HG03378 (cell line): ENCODE data around the gene PIEZO2.
A peak's percentile ranks its signal among the peaks of the same experiment; 100 is the strongest.

Source experiments
- ATAC-seq: cut with Tn5 transposase; IDR thresholded peaks from one replicate; pipeline ENCODE4 v1.9.1; 2021; ENCODE audit warnings: mild to moderate bottlenecking, moderate library complexity; ENCODE audit not compliant: unreplicated experiment

Gene PIEZO2

GRCh38 chr18:10995550-10995949 lies 153.8 kb downstream of the PIEZO2 start:
- no peak for ATAC-seq

DNA sequence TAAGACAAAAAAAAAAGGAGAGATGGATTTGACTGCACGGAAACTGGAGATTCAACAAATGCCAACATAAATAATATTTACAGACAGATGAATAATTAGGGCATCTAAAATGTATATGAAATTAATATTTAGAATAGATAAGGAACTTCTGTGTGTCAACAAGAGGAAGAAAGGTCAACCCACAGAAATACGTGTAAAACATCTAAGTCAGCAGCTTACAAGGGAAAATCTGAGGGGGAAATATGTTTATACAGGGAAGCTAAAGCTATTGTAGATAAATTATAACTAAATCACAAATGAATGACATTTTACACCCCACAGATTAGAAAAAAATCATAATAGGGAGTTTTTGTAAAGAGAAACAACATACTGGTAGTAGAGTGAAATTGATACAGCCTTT lies 159.9 kb downstream of the PIEZO2 start:
- no peak for ATAC-seq

GRCh38 chr18:10985689-10986088 lies 163.7 kb downstream of the PIEZO2 start:
- no peak for ATAC-seq

DNA sequence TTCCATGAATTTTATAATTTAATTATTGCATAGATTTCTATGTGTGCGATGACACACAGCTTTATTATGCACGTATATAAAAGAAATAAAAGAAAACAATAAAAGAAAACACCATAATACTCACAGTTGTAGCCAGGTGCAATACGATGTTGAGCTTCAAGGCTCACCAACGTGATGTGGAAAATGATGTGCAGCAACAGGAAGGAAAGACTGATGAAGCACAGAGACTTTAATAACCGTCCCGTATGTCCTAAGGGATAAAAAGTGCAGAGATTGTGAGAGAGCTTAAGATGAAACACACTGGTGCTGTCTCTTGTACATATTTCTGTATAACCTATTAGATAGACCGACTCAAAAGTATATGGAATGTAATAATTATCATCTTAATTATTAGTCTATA lies 170.0 kb downstream of the PIEZO2 start:
- ATAC-seq = no peak

GRCh38 chr18:10977042-10977441 lies 172.3 kb downstream of the PIEZO2 start:
- ATAC-seq = no peak

- ATAC-seq = no peak
These were observed 175.7 kb downstream of the PIEZO2 start for GRCh38 chr18:10973567-10974203.

- ATAC-seq = no peak
These were observed 177.7 kb downstream of the PIEZO2 start for GRCh38 chr18:10971717-10972116.

DNA sequence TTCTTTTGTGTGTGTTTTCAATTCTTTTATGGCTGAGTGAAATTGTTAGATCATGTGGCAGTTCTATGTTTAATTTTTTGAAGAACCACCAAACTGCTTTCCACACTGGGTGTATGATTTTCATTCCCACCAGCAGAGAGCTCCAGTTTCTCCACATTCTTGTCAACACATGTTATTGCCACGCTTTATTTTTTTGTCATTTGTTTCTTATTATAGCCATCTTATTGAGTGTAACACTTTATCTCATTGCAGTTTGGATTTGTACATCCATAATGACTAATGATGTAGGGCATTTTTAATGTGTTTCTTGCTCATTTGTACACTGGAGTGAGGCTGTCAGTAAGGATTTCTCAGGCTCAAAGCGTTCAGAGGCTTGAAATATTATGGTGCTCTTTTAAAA lies 184.2 kb downstream of the PIEZO2 start:
- no peak for ATAC-seq

GRCh38 chr18:10953672-10954071 lies 195.7 kb downstream of the PIEZO2 start:
- ATAC-seq = no peak

DNA sequence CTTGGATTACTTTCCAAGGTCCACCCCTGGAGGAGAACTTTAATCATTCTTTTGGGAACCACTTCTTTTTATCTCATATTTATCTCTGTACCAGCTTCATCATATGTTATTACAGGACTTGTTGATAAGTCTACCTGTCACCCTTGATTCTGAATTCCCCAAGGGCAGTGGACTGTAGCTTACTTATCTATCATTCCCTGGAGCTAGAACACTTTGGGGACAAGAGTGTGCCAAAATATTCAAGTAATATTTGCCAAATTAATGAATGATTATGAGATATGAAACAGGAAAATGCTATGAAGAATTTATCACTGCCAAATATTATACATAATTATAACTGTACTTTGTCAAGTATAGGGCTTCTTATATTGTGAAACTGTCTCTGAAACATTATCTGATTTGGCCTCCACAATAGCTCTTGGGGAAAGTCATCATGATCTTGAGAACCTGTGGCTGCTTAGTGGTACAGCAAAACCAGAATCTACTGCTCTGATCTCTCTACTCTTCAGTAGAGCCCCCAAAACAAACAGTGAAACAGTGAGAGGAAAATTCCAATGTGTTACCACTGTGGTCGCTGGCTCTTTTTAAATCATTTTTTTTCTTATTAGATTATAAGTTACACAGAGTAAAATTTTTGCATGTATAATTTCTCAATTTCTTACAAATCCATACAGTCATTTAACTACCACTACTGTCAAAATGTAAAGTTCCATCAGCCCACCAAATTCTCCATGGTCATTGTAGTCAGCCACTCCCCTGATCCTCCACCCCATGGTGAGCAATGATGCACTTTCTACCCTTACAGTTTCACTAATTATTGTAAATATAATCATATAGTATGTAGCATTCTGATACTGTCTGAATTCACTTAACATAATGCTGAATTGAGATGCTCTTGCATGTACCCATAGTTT lies 197.5 kb downstream of the PIEZO2 start:
- no peak for ATAC-seq

- peak; percentile 42 for ATAC-seq
These were observed 198.3 kb downstream of the PIEZO2 start for GRCh38 chr18:10950876-10951630.

GRCh38 chr18:10950080-10950875 lies 199.1 kb downstream of the PIEZO2 start:
- ATAC-seq = no peak

DNA sequence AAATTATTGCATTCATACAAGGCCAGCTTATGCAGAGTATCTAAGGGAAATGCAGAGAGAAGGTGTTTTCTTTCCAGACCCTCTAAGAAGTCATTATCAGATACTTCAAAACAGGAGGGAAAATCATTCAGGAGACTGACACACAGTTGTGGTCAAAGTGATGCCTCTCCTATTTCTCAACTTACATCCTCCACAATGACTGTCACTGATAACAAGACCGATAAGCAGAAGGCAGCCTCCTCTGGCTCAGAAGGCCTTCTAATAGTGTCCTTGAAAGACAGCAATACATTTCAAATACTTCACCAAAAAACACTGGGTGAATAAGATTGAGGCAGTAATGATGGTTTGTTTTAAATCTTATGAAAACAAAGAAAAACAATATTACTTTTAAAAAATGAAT lies 199.7 kb downstream of the PIEZO2 start:
- no peak for ATAC-seq

DNA sequence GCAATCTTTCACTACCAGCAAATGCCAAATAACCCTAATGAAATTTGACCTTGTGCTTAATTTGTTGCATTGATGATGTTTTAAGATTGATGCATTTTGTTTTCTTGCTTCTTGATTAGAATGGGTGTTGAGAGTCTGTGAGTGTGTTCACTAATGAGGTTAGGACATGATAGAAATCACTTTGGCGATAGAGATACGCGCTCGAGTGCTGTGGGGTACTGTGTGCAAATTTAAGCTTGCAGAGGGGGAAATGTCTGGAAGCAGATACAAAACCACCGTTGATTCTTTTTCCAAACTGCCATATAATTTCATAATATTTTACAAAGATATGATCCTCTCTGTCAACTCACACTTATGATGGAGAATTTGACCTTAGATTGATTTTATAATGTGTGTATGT lies 200.9 kb downstream of the PIEZO2 start:
- no peak for ATAC-seq

DNA sequence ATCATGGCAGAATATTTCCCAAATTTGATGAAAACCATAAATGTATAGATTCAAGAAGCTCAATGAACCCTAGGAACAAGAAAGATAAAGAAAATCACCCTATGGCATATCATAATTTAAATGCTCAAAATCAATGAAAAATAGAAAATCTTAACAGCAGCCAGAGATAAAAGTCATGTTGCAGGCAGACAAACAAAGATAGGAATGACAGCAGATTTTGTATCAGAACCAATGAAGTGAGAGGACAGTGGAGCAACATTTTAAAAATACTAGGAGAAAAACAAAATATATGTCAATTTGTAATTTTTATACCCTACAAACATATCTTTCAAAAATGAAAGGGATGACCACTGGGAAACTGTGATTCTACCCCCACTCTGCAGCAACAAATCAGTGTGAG lies 203.3 kb downstream of the PIEZO2 start:
- no peak for ATAC-seq

DNA sequence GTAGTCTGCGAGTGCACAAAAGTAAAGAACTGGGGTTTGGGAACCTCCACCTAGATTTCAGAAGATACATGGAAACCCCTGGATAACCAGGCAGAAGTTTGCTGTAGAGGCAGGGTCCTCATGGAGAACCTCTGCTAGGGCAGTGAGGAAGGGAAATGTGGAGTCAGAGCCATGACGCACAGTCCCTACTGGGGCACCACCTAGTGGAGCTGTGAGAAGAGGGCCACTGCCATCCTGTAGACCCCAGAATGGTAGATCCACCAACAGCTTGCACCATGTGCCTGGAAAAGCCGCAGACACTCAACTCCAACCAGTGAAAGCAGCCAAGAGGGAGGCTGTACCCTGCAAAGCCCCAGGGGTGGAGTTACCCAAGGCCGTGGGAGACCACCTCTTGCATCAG lies 206.4 kb downstream of the PIEZO2 start:
- no peak for ATAC-seq

GRCh38 chr18:10939822-10940221 lies 209.5 kb downstream of the PIEZO2 start:
- ATAC-seq = no peak

DNA sequence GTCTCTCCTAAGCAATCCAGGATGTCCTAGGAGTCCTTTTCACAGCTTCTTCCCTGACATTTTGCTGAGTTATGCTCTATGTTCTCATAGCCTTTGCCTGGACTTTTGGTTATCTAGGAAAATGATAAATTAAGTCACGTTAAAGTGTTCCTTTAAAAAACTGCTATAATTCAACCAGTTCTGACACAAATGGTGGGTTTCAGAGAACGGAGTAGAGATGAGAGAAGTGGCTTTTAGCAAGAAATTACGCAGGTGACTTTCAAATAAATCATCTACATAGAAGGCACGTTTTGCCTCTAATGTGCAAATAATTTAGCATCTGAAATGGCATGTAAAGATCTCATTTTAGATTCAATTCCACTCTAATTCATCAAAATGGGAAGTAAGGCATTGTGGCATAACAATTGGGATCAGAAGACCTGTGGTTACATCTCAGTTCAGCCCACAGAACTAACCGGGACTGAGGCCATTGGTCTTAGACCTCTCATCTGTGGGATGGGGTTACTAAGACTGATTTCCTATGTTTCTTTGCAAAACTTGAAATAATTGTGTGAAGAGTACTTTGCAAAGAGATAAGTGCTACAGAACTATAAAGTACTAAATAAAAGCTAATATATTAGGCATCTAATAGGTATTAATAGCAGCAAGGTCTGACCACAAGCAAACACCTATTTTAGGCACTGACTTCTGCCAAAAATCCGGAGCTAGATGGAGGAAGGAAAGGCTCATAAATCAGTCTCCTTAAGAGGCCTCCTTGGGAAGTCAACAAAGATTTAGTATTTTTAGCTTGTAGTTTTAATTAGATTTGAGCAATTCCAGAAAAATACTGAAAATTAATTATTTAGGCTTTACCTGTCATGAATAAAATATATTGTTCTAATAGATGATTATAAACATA lies 211.4 kb downstream of the PIEZO2 start:
- ATAC-seq = no peak

DNA sequence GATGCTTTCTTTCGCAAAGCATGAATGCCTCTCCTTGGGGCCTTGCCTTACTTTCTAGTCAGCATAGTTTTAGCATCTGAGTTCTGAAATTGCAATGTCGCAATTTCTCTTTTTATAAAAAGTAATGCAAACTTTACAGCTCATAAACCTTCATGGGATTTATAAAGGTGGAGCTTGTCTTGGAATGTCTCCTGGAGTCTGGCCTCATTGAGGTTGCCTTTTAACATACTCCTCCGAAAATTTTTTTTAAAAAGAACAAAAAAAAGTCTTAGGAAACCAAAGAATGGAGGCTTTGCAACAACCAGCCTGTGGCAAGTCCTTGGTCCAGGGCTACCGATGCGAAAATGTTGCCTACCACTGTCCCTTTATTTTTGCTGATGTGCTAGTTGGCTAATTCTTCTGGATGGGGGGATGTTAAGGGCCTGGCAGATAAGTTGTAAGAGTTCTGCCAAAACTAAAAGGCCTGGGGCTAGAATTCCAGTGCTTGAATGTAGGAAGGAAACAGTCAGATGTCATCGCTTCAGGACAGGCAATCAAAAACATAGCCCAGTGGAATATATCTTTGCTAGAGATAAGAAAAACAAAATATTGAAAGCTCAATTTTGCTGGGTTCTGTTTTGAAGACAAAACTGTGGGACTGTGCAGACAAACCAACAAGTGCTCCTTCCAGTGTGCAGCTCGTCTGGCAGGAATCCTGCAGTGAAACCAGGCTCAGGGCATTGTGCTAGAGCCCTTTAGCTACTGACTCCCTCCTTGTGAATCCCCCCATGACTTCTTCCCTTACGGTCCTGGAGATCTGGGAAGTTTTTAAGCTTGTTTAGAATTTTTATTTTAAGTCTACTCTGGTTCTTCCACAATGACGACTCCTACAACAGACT lies 213.0 kb downstream of the PIEZO2 start:
- ATAC-seq = no peak
